Measurements from ENCODE around the gene ATP9B. TPM values are rescaled to one million over a fixed set of nuclear protein-coding genes. Genes with fewer than 3 reads are reported as not detected.
"Not testable (repeated sequence)": the region's sequence is repeated elsewhere in the genome, so short reads cannot be mapped to it uniquely, and the experiment has no call there.

ATP9B gene
- total RNA-seq, 3 donors from 2014 or later (not counting 1 experiment from before 2014, with no cell fraction given): 66.0 to 78.9 (median 68.0) TPM

DNA sequence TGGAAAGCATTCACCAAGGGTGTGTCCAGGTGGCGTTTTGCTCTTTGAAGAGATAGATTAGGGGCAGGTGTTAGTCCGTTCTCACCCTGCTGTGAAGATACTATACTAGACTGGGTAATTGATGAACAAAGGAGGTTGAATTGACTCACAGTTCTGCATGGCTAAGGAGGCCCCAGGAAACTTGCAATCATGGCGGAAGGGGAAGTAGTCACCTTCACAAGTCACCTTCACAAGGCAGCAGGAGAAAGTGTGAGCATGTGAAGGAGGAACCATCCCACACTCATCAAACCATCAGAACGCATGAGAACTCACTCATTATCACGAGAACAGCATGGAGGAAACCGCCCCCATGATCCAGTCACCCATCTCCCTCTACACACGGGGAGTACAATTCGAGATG is 190.8 kb downstream of the ATP9B start:
- peaks cover 0 to 12% of the 10 kb centered on the region in 2 donors for H3K4me1 Mint-ChIP-seq
- no peak for DNase-seq
- no peak for ATAC-seq
- peaks cover 0 to 1% of the 10 kb centered on the region in 2 donors for H3K9me3 Mint-ChIP-seq
- H3K4me3 Mint-ChIP-seq: no peak overlapping the region
- peak overlapping the region in 1 of 2 donors; percentile 42 for H3K27ac Mint-ChIP-seq
- intact Hi-C loops (cut with micrococcal nuclease): no loop called here
- Histone ChIP-seq H3K9me3 (ENCODE audit: control insufficient read depth, insufficient read depth, low read length) (peaks cover 2% of the 10 kb centered on the region), H3K27me3 (ENCODE audit: control insufficient read depth, insufficient read depth, low read length) (no peaks in the 10 kb centered on the region), H3K27ac (ENCODE audit: low read length) (no peak overlapping the region), H3K36me3 (ENCODE audit: control insufficient read depth, insufficient read depth, low read length) (peaks cover 1% of the 10 kb centered on the region), H3K4me1 (ENCODE audit: control insufficient read depth, insufficient read depth, low read length) (no peaks in the 10 kb centered on the region), H3K4me3 (ENCODE audit: low read length) (no peak overlapping the region)
- H3K27me3 Mint-ChIP-seq (ENCODE audit: low read depth in 2 of 2): no peaks in the 10 kb centered on the region
- WGBS (ENCODE audit: insufficient coverage): 89% methylated on average over 8 of the region's 8 CpGs
- peaks cover under 1% of the 10 kb centered on the region for H3K36me3 Mint-ChIP-seq
- TF ChIP-seq CTCF (IDR thresholded peaks at IDR 0.05): no peak

- H3K9me3 ChIP-seq (ENCODE audit: control insufficient read depth, insufficient read depth, low read length): peaks cover 5% of the 10 kb centered on the region
- H3K4me3 ChIP-seq (ENCODE audit: low read length): no peak overlapping the region
- Mint-ChIP-seq H3K4me3 (no peak overlapping the region), H3K36me3 (peaks cover 6% of the 10 kb centered on the region), H3K27me3 (ENCODE audit: low read depth in 2 of 2) (no peaks in the 10 kb centered on the region), H3K27ac (no peak overlapping the region), H3K4me1 (peaks cover 0 to 8% of the 10 kb centered on the region in 2 donors), H3K9me3 (peaks cover 0 to 2% of the 10 kb centered on the region in 2 donors)
- DNase-seq (no peak), ATAC-seq (no peak)
- 96% methylated on average over 1 of the region's 1 CpG for WGBS (ENCODE audit: insufficient coverage)
- intact Hi-C loops (cut with micrococcal nuclease): no loop called here
- no peaks in the 10 kb centered on the region for H3K36me3 ChIP-seq (ENCODE audit: control insufficient read depth, insufficient read depth, low read length)
- H3K27ac ChIP-seq (ENCODE audit: low read length): no peak overlapping the region
- TF ChIP-seq CTCF (IDR thresholded peaks at IDR 0.05): no peak
- no peaks in the 10 kb centered on the region for H3K4me1 ChIP-seq (ENCODE audit: control insufficient read depth, insufficient read depth, low read length)
- no peaks in the 10 kb centered on the region for H3K27me3 ChIP-seq (ENCODE audit: control insufficient read depth, insufficient read depth, low read length)
Measured at GRCh38 chr18:79260510-79260909, 191.3 kb downstream of the ATP9B start.

DNA sequence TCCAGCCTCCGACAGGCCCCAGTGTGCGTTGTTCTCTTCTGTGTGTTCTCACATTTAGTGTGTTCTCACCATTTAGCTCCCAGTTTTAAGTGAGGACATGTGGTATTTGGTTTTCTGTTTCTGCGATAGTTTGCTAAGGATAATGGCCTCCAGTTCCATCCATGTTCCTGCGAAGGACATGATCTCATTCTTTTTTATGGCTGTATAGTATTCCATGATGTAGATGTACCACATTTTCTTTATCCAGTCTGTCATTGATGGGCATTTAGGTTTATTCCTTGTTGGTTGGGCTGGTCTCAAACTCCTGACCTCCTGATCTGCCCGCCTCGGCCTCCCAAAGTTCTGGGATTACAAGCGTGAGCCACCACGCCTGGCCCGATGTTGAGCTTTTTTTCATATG is 195.9 kb downstream of the ATP9B start:
- H3K27me3 ChIP-seq (ENCODE audit: control insufficient read depth, insufficient read depth, low read length); ATAC-seq; H3K4me3 Mint-ChIP-seq; DNase-seq; H3K4me1 ChIP-seq (ENCODE audit: control insufficient read depth, insufficient read depth, low read length); H3K9me3 ChIP-seq (ENCODE audit: control insufficient read depth, insufficient read depth, low read length); H3K27ac Mint-ChIP-seq; intact Hi-C loops (cut with micrococcal nuclease); H3K9me3 Mint-ChIP-seq; H3K4me3 ChIP-seq (ENCODE audit: low read length); H3K36me3 ChIP-seq (ENCODE audit: control insufficient read depth, insufficient read depth, low read length); H3K27me3 Mint-ChIP-seq (ENCODE audit: low read depth in 2 of 2); H3K27ac ChIP-seq (ENCODE audit: low read length); H3K4me1 Mint-ChIP-seq: not testable (repeated sequence)
- H3K36me3 Mint-ChIP-seq: peaks cover 11% of the 10 kb centered on the region
- WGBS (ENCODE audit: insufficient coverage): over 99% methylated on average over 8 of the region's 9 CpGs

- H3K27me3 Mint-ChIP-seq (ENCODE audit: low read depth in 2 of 2); DNase-seq; H3K27ac Mint-ChIP-seq; H3K4me1 ChIP-seq (ENCODE audit: control insufficient read depth, insufficient read depth, low read length); intact Hi-C loops (cut with micrococcal nuclease); H3K4me3 ChIP-seq (ENCODE audit: low read length); H3K27me3 ChIP-seq (ENCODE audit: control insufficient read depth, insufficient read depth, low read length); H3K27ac ChIP-seq (ENCODE audit: low read length); H3K36me3 Mint-ChIP-seq; H3K9me3 ChIP-seq (ENCODE audit: control insufficient read depth, insufficient read depth, low read length); H3K9me3 Mint-ChIP-seq; ATAC-seq; H3K4me3 Mint-ChIP-seq: not testable (repeated sequence)
- peaks cover 15 to 22% of the 10 kb centered on the region in 2 donors for H3K4me1 Mint-ChIP-seq
- H3K36me3 ChIP-seq (ENCODE audit: control insufficient read depth, insufficient read depth, low read length): peaks cover 12% of the 10 kb centered on the region
Measured at GRCh38 chr18:79271812-79272211, 202.6 kb downstream of the ATP9B start.

GRCh38 chr18:79272916-79273315 is 203.7 kb downstream of the ATP9B start:
- no peaks in the 10 kb centered on the region for H3K9me3 ChIP-seq (ENCODE audit: control insufficient read depth, insufficient read depth, low read length)

More at GRCh38 chr18:79272916-79273315, 203.7 kb downstream of the ATP9B start:
- Histone ChIP-seq H3K36me3 (ENCODE audit: control insufficient read depth, insufficient read depth, low read length) (peaks cover 12% of the 10 kb centered on the region), H3K27me3 (ENCODE audit: control insufficient read depth, insufficient read depth, low read length) (no peaks in the 10 kb centered on the region), H3K4me3 (ENCODE audit: low read length) (no peak overlapping the region), H3K4me1 (ENCODE audit: control insufficient read depth, insufficient read depth, low read length) (peaks cover 8% of the 10 kb centered on the region), H3K27ac (ENCODE audit: low read length) (no peak overlapping the region)
- Mint-ChIP-seq H3K4me1 (peaks cover 15 to 22% of the 10 kb centered on the region in 2 donors), H3K27ac (no peak overlapping the region), H3K27me3 (ENCODE audit: low read depth in 2 of 2) (no peaks in the 10 kb centered on the region), H3K4me3 (no peak overlapping the region), H3K36me3 (no peaks in the 10 kb centered on the region), H3K9me3 (no peaks in the 10 kb centered on the region)
- WGBS (ENCODE audit: insufficient coverage): 99% methylated on average over 8 of the region's 8 CpGs
- no peak for TF ChIP-seq CTCF (IDR thresholded peaks at IDR 0.05)
- ATAC-seq: no peak
- no peak for DNase-seq
- intact Hi-C loops (cut with micrococcal nuclease): no loop called here

Measured in natural killer cell (primary cell).